COLO668 (cell line): ENCODE data around the gene EEF2K.

ENCODE experiments used
- DNase-seq: peaks from one replicate; lab custom pipeline; 2025; ENCODE audit not compliant: unreplicated experiment; lab: John Stamatoyannopoulos, UW

The EEF2K gene

GRCh38 chr16:22328081-22328725 lies 122.1 kb downstream of the EEF2K start:
- no peak for DNase-seq

- DNase-seq: no peak
Measured at GRCh38 chr16:22329199-22329695, 123.2 kb downstream of the EEF2K start.

- no peak for DNase-seq
Measured at GRCh38 chr16:22330326-22330725, 124.2 kb downstream of the EEF2K start.

GRCh38 chr16:22333457-22333994 lies 127.4 kb downstream of the EEF2K start:
- DNase-seq: no peak

GRCh38 chr16:22335668-22336246 lies 129.7 kb downstream of the EEF2K start:
- no peak for DNase-seq

GRCh38 chr16:22336581-22336980 lies 130.5 kb downstream of the EEF2K start:
- DNase-seq: no peak

- no peak for DNase-seq
Measured at GRCh38 chr16:22337045-22337444, 131.0 kb downstream of the EEF2K start.

- no peak for DNase-seq
Measured at GRCh38 chr16:22337849-22338635, 132.0 kb downstream of the EEF2K start.
